Activated naive CD4-positive, alpha-beta T cell treated with anti-CD3 and anti-CD28 coated beads for 36 hours (primary cell): ENCODE results near the gene TBC1D22A. TPM values are rescaled to one million over a fixed set of nuclear protein-coding genes. Genes with fewer than 3 reads are reported as not detected.
A peak's percentile ranks its signal among the peaks of the same experiment; 100 is the strongest.

Source experiments
- CTCF ChIA-PET: fragments of 350-600 bp; sonication (Branson Sonifier 250); formaldehyde crosslinking; loops from one replicate; lab custom pipeline; 2021; ENCODE audit warnings: antibody characterized with exemption; lab: Charles Lee
- DNase-seq: peaks from one replicate; pipeline ENCODE4 v3.0.0-alpha.2; 2020
- H3K27ac Mint-ChIP-seq: one replicate; pipeline ENCODE4 v1.8.0; 2021; ENCODE audit warnings: mild to moderate bottlenecking, mixed read lengths
- H3K27me3 Mint-ChIP-seq: one replicate; pipeline ENCODE4 v1.8.0; 2021; ENCODE audit warnings: low read depth, mixed read lengths
- H3K36me3 Mint-ChIP-seq: one replicate; pipeline ENCODE4 v1.8.0; 2021; ENCODE audit warnings: low read depth, mixed read lengths
- H3K4me1 Mint-ChIP-seq: one replicate; pipeline ENCODE4 v1.8.0; 2021; ENCODE audit warnings: low read depth, mixed read lengths
- H3K4me3 Mint-ChIP-seq: one replicate; pipeline ENCODE4 v1.8.0; 2021; ENCODE audit warnings: mild to moderate bottlenecking, moderate library complexity, mixed read lengths
- H3K9me3 Mint-ChIP-seq: one replicate; pipeline ENCODE4 v1.8.0; 2021; ENCODE audit warnings: mixed read lengths
- intact Hi-C: fragments of 100-400 bp; cut with micrococcal nuclease; formaldehyde crosslinking; loops from one replicate; pipeline ENCODE4 v1.15.1; 2023
- total RNA-seq, 2 experiments: library from RNA; stranded (reverse); gene quantifications; one replicate each; pipeline ENCODE4 v1.2.3, GENCODE V29; 2021

TBC1D22A gene
- total RNA-seq, 2 experiments from 2014 or later = 20.1 to 21.4 TPM

GRCh38 chr22:46749682-46750529 lies 12.5 kb upstream of the TBC1D22A start:
- intact Hi-C loops = no loop called here
- peak overlapping the region; percentile 8 for H3K27ac Mint-ChIP-seq
- H3K36me3 Mint-ChIP-seq = no peaks in the 10 kb centered on the region
- CTCF ChIA-PET = interaction anchor here (0.8 to 2.7 kb wide), 5 partner anchors 9 to 54 kb away, joined by 3 to 28 read pairs (median 9); partner anchors contain the start of gene CERK
- no peaks in the 10 kb centered on the region for H3K9me3 Mint-ChIP-seq
- peaks cover 26% of the 10 kb centered on the region for H3K4me1 Mint-ChIP-seq
- DNase-seq = no peak
- no peaks in the 10 kb centered on the region for H3K27me3 Mint-ChIP-seq
- H3K4me3 Mint-ChIP-seq = no peak overlapping the region

- Mint-ChIP-seq H3K36me3 (no peaks in the 10 kb centered on the region), H3K9me3 (no peaks in the 10 kb centered on the region), H3K4me1 (peaks cover 26% of the 10 kb centered on the region), H3K27ac (no peak overlapping the region), H3K4me3 (no peak overlapping the region), H3K27me3 (no peaks in the 10 kb centered on the region)
- CTCF ChIA-PET = interaction anchor here (0.8 to 2.7 kb wide), 4 partner anchors 9 to 53 kb away, joined by 3 to 28 read pairs (median 11); partner anchors contain the start of gene CERK
- no peak for DNase-seq
- intact Hi-C loops = no loop called here
These were observed 12.0 kb upstream of the TBC1D22A start for GRCh38 chr22:46750530-46750800.

DNA sequence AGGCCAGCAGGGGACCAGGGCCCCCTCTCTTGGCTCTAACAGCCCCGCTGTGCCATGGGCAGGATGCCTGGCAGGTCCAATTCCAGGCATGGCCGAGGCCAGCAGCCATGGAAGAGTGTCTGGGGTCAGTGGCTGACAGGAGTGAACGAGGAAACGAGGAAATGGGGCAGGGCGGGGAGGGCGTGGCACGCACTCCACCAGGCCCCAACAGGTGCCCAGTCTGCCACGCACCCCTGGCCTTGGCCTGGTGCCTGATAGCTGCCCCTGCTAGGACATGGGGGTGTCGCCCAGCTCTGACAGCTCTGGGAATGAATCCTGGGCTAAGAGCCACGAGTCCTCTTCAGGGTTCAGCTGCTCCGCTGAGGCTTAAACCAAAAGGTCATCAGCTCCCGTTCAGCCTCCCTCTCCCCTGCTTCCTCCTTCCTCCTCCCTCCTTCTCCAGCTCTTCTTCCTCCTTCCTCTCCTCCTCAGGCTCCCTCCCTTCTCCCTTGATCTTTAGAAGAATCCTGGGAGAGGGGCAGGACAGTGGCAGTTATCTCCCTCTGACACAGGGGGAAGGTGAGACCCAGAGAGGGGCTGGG lies 11.5 kb upstream of the TBC1D22A start:
- CTCF ChIA-PET = interaction anchor here (2.1 to 2.7 kb wide), 3 partner anchors 8 to 53 kb away, joined by 9 to 28 read pairs (median 13); partner anchors contain the start of gene CERK
- intact Hi-C loops = no loop called here
- no peak overlapping the region for H3K27ac Mint-ChIP-seq
- H3K36me3 Mint-ChIP-seq = no peaks in the 10 kb centered on the region
- no peaks in the 10 kb centered on the region for H3K27me3 Mint-ChIP-seq
- no peak for DNase-seq
- peaks cover under 1% of the 10 kb centered on the region for H3K9me3 Mint-ChIP-seq
- peaks cover 26% of the 10 kb centered on the region for H3K4me1 Mint-ChIP-seq
- no peak overlapping the region for H3K4me3 Mint-ChIP-seq

DNA sequence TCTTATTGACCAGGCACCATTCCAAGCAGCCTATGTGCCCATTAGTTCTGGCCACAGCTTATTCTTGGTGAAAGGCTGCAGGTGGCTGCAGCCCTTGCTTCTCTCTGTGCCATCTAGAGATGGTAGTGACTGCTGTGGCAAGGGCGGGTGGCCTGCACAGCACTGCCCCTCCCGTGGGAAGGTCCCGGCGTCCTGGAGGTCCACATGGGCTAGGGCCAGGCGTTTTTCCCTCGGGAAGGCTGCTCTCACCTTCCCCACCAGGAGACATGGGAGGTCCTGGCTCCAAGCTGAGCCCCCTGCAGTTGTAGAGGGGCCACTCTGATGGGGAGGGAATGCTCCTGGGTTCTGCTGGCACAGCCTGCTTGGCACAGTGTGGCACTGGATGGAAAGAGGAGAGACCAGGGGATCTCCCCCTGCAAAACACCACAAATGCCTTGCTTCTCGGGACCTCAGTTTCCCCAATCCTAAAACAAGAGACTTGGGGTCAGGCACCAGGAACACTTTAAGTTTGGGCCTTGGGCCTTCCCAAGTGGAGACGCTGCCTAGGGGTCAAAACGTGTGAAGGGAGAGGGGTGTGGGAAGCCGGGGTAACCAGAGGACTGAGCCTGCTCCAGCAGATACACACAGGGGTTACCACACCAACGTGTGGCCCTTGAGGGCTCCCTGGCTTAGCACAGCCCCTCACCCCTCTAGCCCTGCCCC lies 10.0 kb upstream of the TBC1D22A start:
- Mint-ChIP-seq H3K9me3 (peaks cover 8% of the 10 kb centered on the region), H3K4me3 (no peak overlapping the region), H3K36me3 (peaks cover 5% of the 10 kb centered on the region), H3K27ac (no peak overlapping the region), H3K27me3 (no peaks in the 10 kb centered on the region), H3K4me1 (peaks cover 26% of the 10 kb centered on the region)
- DNase-seq = no peak
- CTCF ChIA-PET = no interaction called here
- intact Hi-C loops = no loop called here

GRCh38 chr22:46752988-46753310 lies 9.5 kb upstream of the TBC1D22A start:
- intact Hi-C loops = no loop called here
- CTCF ChIA-PET = no interaction called here
- H3K9me3 Mint-ChIP-seq = peaks cover 8% of the 10 kb centered on the region
- no peak for DNase-seq
- no peak overlapping the region for H3K4me3 Mint-ChIP-seq
- H3K27ac Mint-ChIP-seq = no peak overlapping the region
- H3K36me3 Mint-ChIP-seq = peaks cover 5% of the 10 kb centered on the region
- H3K4me1 Mint-ChIP-seq = peaks cover 26% of the 10 kb centered on the region
- no peaks in the 10 kb centered on the region for H3K27me3 Mint-ChIP-seq

DNA sequence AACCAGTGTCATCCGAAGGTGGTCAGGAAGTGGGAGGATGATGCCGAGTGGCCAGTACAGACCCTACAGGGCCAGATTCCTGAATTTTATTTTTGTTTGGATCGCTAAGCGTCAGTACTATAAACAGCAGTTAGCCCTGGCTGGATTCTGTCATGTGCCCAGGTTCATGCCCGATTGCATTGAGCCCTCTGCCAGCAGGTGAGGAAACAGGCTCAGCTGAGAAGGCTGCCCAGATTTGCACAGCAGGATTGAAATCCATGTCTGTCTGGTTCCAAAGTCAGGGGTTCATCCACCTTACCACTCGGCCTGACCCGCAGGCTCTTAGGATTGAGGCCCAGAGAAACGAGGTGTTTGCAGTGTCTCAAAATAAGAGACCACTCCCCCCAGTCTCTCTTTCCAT lies 9.1 kb upstream of the TBC1D22A start:
- H3K9me3 Mint-ChIP-seq = peaks cover 8% of the 10 kb centered on the region
- peaks cover 26% of the 10 kb centered on the region for H3K4me1 Mint-ChIP-seq
- no peaks in the 10 kb centered on the region for H3K27me3 Mint-ChIP-seq
- no peak for DNase-seq
- no peak overlapping the region for H3K4me3 Mint-ChIP-seq
- intact Hi-C loops = no loop called here
- CTCF ChIA-PET = interaction anchor here (10.8 kb wide), 1 partner anchor 49 kb away, joined by 214 read pairs; no protein-coding TSS in a partner anchor
- H3K36me3 Mint-ChIP-seq = peaks cover 5% of the 10 kb centered on the region
- H3K27ac Mint-ChIP-seq = no peak overlapping the region

- Mint-ChIP-seq H3K27me3 (no peaks in the 10 kb centered on the region), H3K27ac (peak overlapping the region; percentile 56), H3K9me3 (peaks cover 8% of the 10 kb centered on the region), H3K36me3 (peaks cover 6% of the 10 kb centered on the region), H3K4me3 (no peak overlapping the region), H3K4me1 (peaks cover 29% of the 10 kb centered on the region)
- intact Hi-C loops = no loop called here
- no peak for DNase-seq
- CTCF ChIA-PET = interaction anchor here (10.8 kb wide), 1 partner anchor 49 kb away, joined by 214 read pairs; no protein-coding TSS in a partner anchor
These were observed 8.7 kb upstream of the TBC1D22A start for GRCh38 chr22:46753761-46754109.

DNA sequence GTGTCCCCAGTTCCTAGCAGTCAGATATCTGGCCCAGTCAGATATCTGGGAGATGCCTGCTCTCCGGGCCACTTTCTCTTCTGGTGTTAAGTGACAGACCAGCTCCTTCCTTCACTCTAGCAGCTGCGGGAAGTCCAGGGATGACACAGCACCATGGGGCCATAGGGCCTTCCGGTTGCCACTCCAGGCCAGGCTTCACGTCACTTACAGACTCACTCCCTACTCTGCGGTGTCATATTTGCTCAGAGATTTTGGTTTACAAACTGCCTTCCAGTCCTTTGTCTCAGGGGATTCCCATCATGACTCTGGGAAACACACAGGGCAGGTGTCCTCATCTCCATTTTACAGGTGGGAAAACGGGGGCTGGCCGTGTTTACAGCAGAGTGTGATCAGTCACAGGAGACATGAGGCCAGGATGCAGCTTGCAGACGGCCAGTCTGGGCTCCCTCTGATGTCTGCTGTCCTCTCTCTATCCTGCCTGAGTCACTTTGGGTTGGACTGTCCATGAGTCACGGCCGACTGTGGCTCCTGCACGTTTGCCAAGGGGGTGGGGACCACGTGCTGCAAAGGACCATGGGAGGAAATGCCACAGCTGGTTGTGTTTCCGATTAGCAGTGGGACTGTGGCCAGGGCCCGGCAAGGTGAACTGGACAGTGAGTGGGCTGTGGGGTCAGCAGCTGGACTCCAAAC lies 8.2 kb upstream of the TBC1D22A start:
- CTCF ChIA-PET = interaction anchor here (10.8 kb wide), 1 partner anchor 48 kb away, joined by 214 read pairs; no protein-coding TSS in a partner anchor
- peak overlapping the region; percentile 56 for H3K27ac Mint-ChIP-seq
- intact Hi-C loops = no loop called here
- peaks cover 27% of the 10 kb centered on the region for H3K4me1 Mint-ChIP-seq
- H3K36me3 Mint-ChIP-seq = peaks cover 9% of the 10 kb centered on the region
- peaks cover 8% of the 10 kb centered on the region for H3K9me3 Mint-ChIP-seq
- H3K4me3 Mint-ChIP-seq = no peak overlapping the region
- no peak for DNase-seq
- H3K27me3 Mint-ChIP-seq = no peaks in the 10 kb centered on the region

DNA sequence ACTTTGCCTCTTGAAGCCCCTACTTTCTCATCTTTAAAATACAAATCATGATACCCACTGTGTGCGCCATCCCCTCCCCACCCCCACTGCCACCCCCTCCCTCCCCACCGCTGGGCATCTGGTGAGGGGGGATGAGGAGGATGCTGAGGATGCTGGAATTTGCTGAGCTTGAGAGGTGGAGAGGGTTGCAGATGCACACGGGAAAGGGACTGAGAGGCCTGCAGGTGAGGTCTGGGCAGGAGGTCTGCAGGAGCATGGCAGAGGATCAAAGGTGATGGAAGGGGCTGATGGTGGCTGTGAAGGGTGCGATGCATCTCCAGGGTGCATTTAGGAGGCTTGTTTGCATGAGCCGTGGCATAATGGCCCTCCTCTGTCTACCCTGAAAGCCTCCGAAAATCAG lies 7.6 kb upstream of the TBC1D22A start:
- H3K4me3 Mint-ChIP-seq = no peak overlapping the region
- no peak for DNase-seq
- peaks cover 9% of the 10 kb centered on the region for H3K36me3 Mint-ChIP-seq

DNA sequence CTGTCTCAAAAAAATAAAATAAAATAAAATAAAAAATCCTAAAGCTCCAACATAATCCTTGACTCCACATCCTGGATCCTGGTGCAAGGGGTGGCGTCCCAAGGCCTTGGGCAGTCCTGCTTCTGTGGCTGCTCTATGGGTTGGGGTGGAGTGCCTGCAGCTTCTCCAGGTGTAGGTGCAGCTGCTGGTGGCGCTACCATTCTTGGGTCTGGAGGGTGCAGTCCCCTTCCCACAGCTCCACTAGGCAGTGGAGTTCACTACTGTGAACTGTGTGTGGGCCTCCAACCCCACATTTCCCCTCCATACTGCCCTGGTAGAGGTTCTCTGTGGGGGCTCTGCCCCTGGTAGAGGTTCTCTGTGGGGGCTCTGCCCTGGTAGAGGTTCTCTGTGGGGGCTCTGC lies 6.9 kb upstream of the TBC1D22A start:
- CTCF ChIA-PET = interaction anchor here (2.2 to 10.8 kb wide), 2 partner anchors 20 to 47 kb away, joined by 6 to 214 read pairs; no protein-coding TSS in a partner anchor
- DNase-seq = no peak
- H3K4me1 Mint-ChIP-seq = peaks cover 16% of the 10 kb centered on the region
- H3K9me3 Mint-ChIP-seq = peaks cover 8% of the 10 kb centered on the region
- no peak overlapping the region for H3K27ac Mint-ChIP-seq
- H3K36me3 Mint-ChIP-seq = peaks cover 9% of the 10 kb centered on the region
- H3K4me3 Mint-ChIP-seq = no peak overlapping the region
- no peaks in the 10 kb centered on the region for H3K27me3 Mint-ChIP-seq
- intact Hi-C loops = no loop called here

More for the DNA sequence above, 7.6 kb upstream of the TBC1D22A start:
- Mint-ChIP-seq H3K27me3 (no peaks in the 10 kb centered on the region), H3K4me1 (peaks cover 21% of the 10 kb centered on the region), H3K9me3 (peaks cover 8% of the 10 kb centered on the region), H3K27ac (no peak overlapping the region)
- CTCF ChIA-PET = interaction anchor here (10.8 kb wide), 1 partner anchor 48 kb away, joined by 214 read pairs; no protein-coding TSS in a partner anchor
- intact Hi-C loops = no loop called here

- no peak overlapping the region for H3K27ac Mint-ChIP-seq
- peaks cover 8% of the 10 kb centered on the region for H3K9me3 Mint-ChIP-seq
- peaks cover 18% of the 10 kb centered on the region for H3K4me1 Mint-ChIP-seq
- H3K27me3 Mint-ChIP-seq = no peaks in the 10 kb centered on the region
- H3K4me3 Mint-ChIP-seq = no peak overlapping the region
- DNase-seq = no peak
- peaks cover 9% of the 10 kb centered on the region for H3K36me3 Mint-ChIP-seq
- intact Hi-C loops = no loop called here
- CTCF ChIA-PET = interaction anchor here (2.2 to 10.8 kb wide), 2 partner anchors 20 to 47 kb away, joined by 6 to 214 read pairs; no protein-coding TSS in a partner anchor
These were observed 6.4 kb upstream of the TBC1D22A start for GRCh38 chr22:46756097-46756496.

DNA sequence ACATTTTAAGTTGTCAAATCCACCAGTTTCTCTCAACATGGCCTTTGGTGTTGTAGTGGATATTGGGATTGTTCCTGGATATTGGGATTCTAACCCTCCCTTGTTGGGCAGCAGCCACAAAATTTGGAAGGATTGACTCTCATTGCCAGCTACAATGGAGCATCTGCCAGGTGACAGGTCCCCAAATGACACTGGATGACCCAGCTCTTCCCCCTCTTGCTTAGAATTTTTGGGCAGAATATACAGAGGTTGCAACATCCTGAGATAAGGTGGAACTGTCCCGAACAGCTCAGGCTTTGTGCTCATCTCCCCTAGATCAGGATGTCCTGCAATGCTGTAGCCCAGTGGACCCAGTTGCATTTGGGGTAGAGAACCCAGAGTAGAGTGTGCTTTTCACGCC lies 5.3 kb upstream of the TBC1D22A start:
- intact Hi-C loops = no loop called here
- no peak for DNase-seq
- no peak overlapping the region for H3K27ac Mint-ChIP-seq

More for the DNA sequence above, 5.3 kb upstream of the TBC1D22A start:
- H3K36me3 Mint-ChIP-seq = peaks cover 12% of the 10 kb centered on the region
- peaks cover 26% of the 10 kb centered on the region for H3K4me1 Mint-ChIP-seq
- CTCF ChIA-PET = interaction anchor here (0.7 to 10.8 kb wide), 5 partner anchors 17 to 46 kb away, joined by 4 to 214 read pairs (median 6); no protein-coding TSS in a partner anchor
- no peak overlapping the region for H3K4me3 Mint-ChIP-seq
- peaks cover 8% of the 10 kb centered on the region for H3K9me3 Mint-ChIP-seq
- H3K27me3 Mint-ChIP-seq = no peaks in the 10 kb centered on the region
